Esophagus squamous epithelium (tissue), 5 donors: ENCODE measurements around the gene ZNF189. TPM values are rescaled to one million over a fixed set of nuclear protein-coding genes. Genes with fewer than 3 reads are reported as not detected.

Experiments
- DNase-seq: peaks from one replicate; lab custom pipeline; 2025; lab: John Stamatoyannopoulos, UW
- H3K27ac ChIP-seq, 4 donors: fragments of 200-600 bp; sonication (generic); one replicate each; pipeline ENCODE4 v1.5.1; 2016 to 2019; ENCODE audit warnings: mild to moderate bottlenecking in 1 of 4
- H3K27me3 ChIP-seq, 4 donors: fragments of 200-600 bp; sonication (generic); 1 replicate in 3 of 4; 2 replicates in 1 of 4; pipeline versions ENCODE4 v1.5.1 to v1.6.0; 2017 to 2021; ENCODE audit warnings: antibody characterized with exemption in 1 of 4
- H3K36me3 ChIP-seq, 3 donors: fragments of 200-600 bp; sonication (generic); one replicate each; pipeline ENCODE4 v1.5.1; 2016 to 2019
- H3K4me1 ChIP-seq, 3 donors: fragments of 200-600 bp; sonication (generic); one replicate each; pipeline ENCODE4 v1.5.1; 2017 to 2019
- H3K4me3 ChIP-seq, 4 donors: fragments of 200-600 bp; sonication (generic); 1 replicate in 3 of 4; 2 replicates in 1 of 4; pipeline ENCODE4 v1.5.1; 2016 to 2019; ENCODE audit warnings: mild to moderate bottlenecking in 2 of 4, moderate library complexity in 1 of 4
- H3K9me3 ChIP-seq, 3 donors: fragments of 200-600 bp; sonication (generic); one replicate each; pipeline ENCODE4 v1.5.1; 2016 to 2019
- CTCF ChIP-seq, 6 experiments: fragments of 450-650 bp in 4 of 6; fragments of 200-600 bp in 2 of 6; sonication (generic) in 2 of 6; IDR thresholded peaks; one replicate each; pipeline ENCODE4 v1.5.1; 2016 to 2019; ENCODE audit warnings: antibody characterized with exemption in 6 of 6, mild to moderate bottlenecking in 4 of 6, moderate library complexity in 4 of 6
- POLR2A ChIP-seq, 4 donors: fragments of 450-650 bp; IDR thresholded peaks; one replicate each; pipeline ENCODE4 v1.6.1; 2017; ENCODE audit warnings: antibody characterized with exemption in 4 of 4, mild to moderate bottlenecking in 4 of 4, moderate library complexity in 3 of 4
- WGBS, 2 donors: methylation state at CpG; one replicate each; pipeline ENCODE4 v1.1.5; 2018; 5-methylcytosine and 5-hydroxymethylcytosine counted together
- intact Hi-C: fragments of 100-400 bp; cut with DNase I; formaldehyde crosslinking; loops from one replicate; pipeline ENCODE4 v1.15.0; 2022
- total RNA-seq, 4 donors: library from RNA; depleted of rRNA; stranded (reverse); fragments of >200 nt; gene quantifications; one replicate each; pipeline ENCODE4 v1.1.0, GENCODE V29; 2016
- donor health status: DM: yes; HTN: yes; CAD: no.

ZNF189 gene
- total RNA-seq, 4 donors from 2014 or later: 5.0 to 14.7 (median 6.6) TPM

DNA sequence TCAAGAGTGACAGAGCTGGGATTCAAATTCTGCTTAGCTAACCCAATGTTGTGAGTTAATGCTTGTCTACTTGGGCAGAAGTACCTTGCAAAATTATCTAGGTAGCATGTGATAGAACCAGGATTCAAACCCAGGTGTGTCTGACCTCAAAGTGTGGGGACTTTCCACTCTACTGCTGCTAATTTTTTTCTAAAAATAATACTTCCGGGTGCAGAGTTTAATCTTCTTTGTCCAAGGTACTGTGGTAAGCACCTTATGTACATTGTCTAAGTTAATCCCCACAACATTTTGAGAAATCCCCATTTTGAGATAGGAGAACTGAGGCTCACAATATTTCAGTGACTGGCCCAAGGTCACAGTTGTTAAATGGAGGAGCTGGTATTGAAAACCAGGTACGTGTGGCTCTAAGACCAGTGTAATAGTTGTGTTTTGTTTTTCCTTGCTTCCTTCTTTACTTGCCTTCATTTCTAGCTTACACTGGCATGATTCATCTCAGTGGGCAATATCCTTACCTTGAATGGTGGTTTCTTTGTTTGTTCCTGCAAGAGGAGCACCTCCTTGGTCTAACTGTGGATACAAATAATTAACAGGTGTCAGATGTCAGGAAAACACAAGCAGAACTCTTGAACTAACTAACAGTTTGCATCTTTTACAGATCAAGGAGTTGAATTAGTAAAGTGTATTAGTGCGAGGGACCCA, 29.5 kb downstream of the ZNF189 start:
- intact Hi-C loops: no loop called here
- H3K27ac ChIP-seq: no peak overlapping the region
- no peak overlapping the region for H3K4me3 ChIP-seq
- 73 to 78% methylated on average over 3 of the region's 3 CpGs for WGBS, 2 donors
- TF ChIP-seq CTCF (IDR thresholded peaks at IDR 0.05) (no peak), POLR2A (IDR thresholded peaks at IDR 0.05) (no peak)
- DNase-seq: no peak
- no peaks in the 10 kb centered on the region for H3K27me3 ChIP-seq
- H3K9me3 ChIP-seq: no peaks in the 10 kb centered on the region
- no peaks in the 10 kb centered on the region for H3K36me3 ChIP-seq
- no peaks in the 10 kb centered on the region for H3K4me1 ChIP-seq

- 49 to 53% methylated on average over 3 of the region's 3 CpGs for WGBS, 2 donors
- Histone ChIP-seq H3K36me3 (no peaks in the 10 kb centered on the region), H3K27me3 (no peaks in the 10 kb centered on the region), H3K4me1 (no peaks in the 10 kb centered on the region), H3K27ac (no peak overlapping the region), H3K9me3 (no peaks in the 10 kb centered on the region), H3K4me3 (no peak overlapping the region)
- intact Hi-C loops: no loop called here
- DNase-seq: no peak
- TF ChIP-seq CTCF (IDR thresholded peaks at IDR 0.05): no peak
- no peak for TF ChIP-seq POLR2A (IDR thresholded peaks at IDR 0.05)
These were observed 30.3 kb downstream of the ZNF189 start for GRCh38 chr9:101428909-101429308.

- no peaks in the 10 kb centered on the region for H3K27me3 ChIP-seq
- DNase-seq: no peak
- H3K4me1 ChIP-seq: no peaks in the 10 kb centered on the region
- H3K4me3 ChIP-seq: no peak overlapping the region
- no peaks in the 10 kb centered on the region for H3K9me3 ChIP-seq
- intact Hi-C loops: no loop called here
- H3K27ac ChIP-seq: no peak overlapping the region
- WGBS, 2 donors: 72 to 88% methylated on average over 6 to 7 of the region's 7 CpGs
- no peaks in the 10 kb centered on the region for H3K36me3 ChIP-seq
- TF ChIP-seq POLR2A (IDR thresholded peaks at IDR 0.05): no peak
- TF ChIP-seq CTCF (IDR thresholded peaks at IDR 0.05): no peak
These were observed 31.1 kb downstream of the ZNF189 start for GRCh38 chr9:101429736-101430135.

DNA sequence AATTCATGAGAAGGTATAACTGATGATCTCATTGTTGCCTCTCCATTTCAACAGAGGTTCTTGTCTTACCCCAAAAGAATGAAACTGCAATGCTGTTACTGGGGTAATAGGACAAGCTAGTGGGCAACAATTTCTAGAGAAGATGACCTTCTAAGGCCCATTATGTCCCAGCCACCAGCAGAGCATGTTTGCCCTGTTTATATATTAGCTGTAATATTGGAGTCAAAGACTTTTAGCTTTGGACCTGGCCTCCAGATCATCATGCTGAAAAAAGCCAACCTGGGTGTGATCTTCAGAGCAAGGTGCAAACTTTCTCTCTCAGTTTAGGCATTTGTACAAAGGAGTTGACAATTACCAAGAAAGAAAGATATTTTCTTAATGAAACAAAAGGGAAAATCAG, 33.5 kb downstream of the ZNF189 start:
- no peak overlapping the region for H3K27ac ChIP-seq
- H3K36me3 ChIP-seq: no peaks in the 10 kb centered on the region
- H3K4me1 ChIP-seq: no peaks in the 10 kb centered on the region
- H3K4me3 ChIP-seq: no peak overlapping the region
- no peaks in the 10 kb centered on the region for H3K9me3 ChIP-seq
- intact Hi-C loops: no loop called here
- no peak for TF ChIP-seq POLR2A (IDR thresholded peaks at IDR 0.05)
- TF ChIP-seq CTCF (IDR thresholded peaks at IDR 0.05): no peak
- no peak for DNase-seq
- H3K27me3 ChIP-seq: no peaks in the 10 kb centered on the region

DNA sequence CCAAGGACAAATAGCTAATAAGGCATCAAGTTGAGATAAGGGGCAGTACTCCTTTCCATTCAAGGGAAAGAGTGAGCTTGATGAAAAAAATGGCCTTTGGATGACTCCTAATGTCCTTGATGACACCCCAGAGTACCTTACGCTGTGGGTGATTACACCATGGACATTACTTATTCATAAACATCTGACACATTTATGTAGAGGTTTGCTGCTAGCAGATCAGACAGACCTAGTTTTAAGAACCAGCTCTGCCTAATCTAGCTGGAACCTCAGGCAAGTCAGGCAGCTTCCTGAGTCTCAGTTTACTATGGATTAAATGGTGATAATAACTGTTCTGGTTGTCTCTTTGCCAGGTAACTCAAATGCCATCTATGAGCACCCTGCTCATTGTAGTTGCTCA, 34.1 kb downstream of the ZNF189 start:
- no peaks in the 10 kb centered on the region for H3K4me1 ChIP-seq
- H3K4me3 ChIP-seq: no peak overlapping the region
- intact Hi-C loops: no loop called here
- TF ChIP-seq CTCF (IDR thresholded peaks at IDR 0.05) (no peak), POLR2A (IDR thresholded peaks at IDR 0.05) (no peak)
- 79 to 92% methylated on average over 1 of the region's 1 CpG for WGBS, 2 donors
- H3K9me3 ChIP-seq: no peaks in the 10 kb centered on the region
- no peak for DNase-seq
- H3K27ac ChIP-seq: no peak overlapping the region
- H3K27me3 ChIP-seq: no peaks in the 10 kb centered on the region
- no peaks in the 10 kb centered on the region for H3K36me3 ChIP-seq
